K562 (cell line): ENCODE results near the gene LCNL1. TPM values are rescaled to one million over a fixed set of nuclear protein-coding genes. Genes with fewer than 3 reads are reported as not detected.

Experiments used
- BRCA1 ChIP-seq, 2 experiments: fragments of 450-650 bp in 1 of 2; sonication (generic) in 1 of 2; formaldehyde crosslinking in 1 of 2; IDR thresholded peaks; 2 replicates each; pipeline versions ENCODE4 v1.5.0 to v1.6.1; 2017 to 2020; ENCODE audit warnings: mild to moderate bottlenecking in 1 of 2, missing genetic modification reagents in 1 of 2
- HNRNPLL ChIP-seq: fragments of 200-400 bp; formaldehyde crosslinking; IDR thresholded peaks from 2 replicates; pipeline ENCODE4 v1.6.1; 2017; ENCODE audit warnings: low read length, low read depth, mild to moderate bottlenecking; ENCODE audit not compliant: poor library complexity, severe bottlenecking
- MCM2 ChIP-seq: fragments of 450-650 bp; IDR thresholded peaks from 2 replicates; pipeline ENCODE4 v1.6.1; 2017; ENCODE audit warnings: low read depth, mild to moderate bottlenecking
- PKNOX1 ChIP-seq: fragments of 450-650 bp; IDR thresholded peaks from 2 replicates; pipeline ENCODE4 v1.6.1; 2016
- RNF2 ChIP-seq: sonication (generic); IDR thresholded peaks from 2 replicates; pipeline ENCODE4 v1.6.1; 2016
- TSHZ1 ChIP-seq: fragments of 250-450 bp; sonication (Bioruptor Pico); IDR thresholded peaks from 2 replicates; pipeline ENCODE4 v1.4.0; 2020; ENCODE audit warnings: mild to moderate bottlenecking, moderate library complexity
- ZBTB40 ChIP-seq, 2 experiments: fragments of 450-650 bp in 1 of 2; sonication (generic) in 1 of 2; formaldehyde crosslinking in 1 of 2; IDR thresholded peaks; 2 replicates each; pipeline versions ENCODE4 v1.7.1 to v1.9.0; 2016 to 2022; ENCODE audit warnings: inconsistent platforms in 1 of 2, mild to moderate bottlenecking in 1 of 2, missing genetic modification reagents in 1 of 2
- ZNF124 ChIP-seq: sonication (generic); formaldehyde crosslinking; IDR thresholded peaks from 2 replicates; pipeline ENCODE4 v1.8.1; 2022; ENCODE audit warnings: missing genetic modification reagents
- ZNF449 ChIP-seq: fragments of 250-450 bp; sonication (Bioruptor Pico); IDR thresholded peaks from 2 replicates; pipeline ENCODE4 v1.8.0; 2022; ENCODE audit warnings: moderate library complexity, mild to moderate bottlenecking, inconsistent platforms
- polyA plus RNA-seq, 8 experiments: library from polyadenylated mRNA; depleted of rRNA in 4 of 8; stranded (reverse) in 5 of 8; unstranded in 3 of 8; fragments of >200 nt; fragmentation: Nextera tagmentation in 2 of 8; fragmentation: Illumina TruSeq in 1 of 8; extraction: Ambion mirVana in 2 of 8; extraction: Trizol in 1 of 8; gene quantifications; 2 replicates each; pipeline versions ENCODE4 v1.2.1 to v1.2.3, GENCODE V29; 2011 to 2014; ENCODE audit warnings: inconsistent platforms in 1 of 8, missing spikeins in 1 of 8
- total RNA-seq, 7 experiments: library from RNA; depleted of rRNA in 6 of 7; stranded (reverse); fragments of >200 nt in 6 of 7; fragmentation: Illumina TruSeq in 2 of 7; extraction: Trizol in 2 of 7; gene quantifications; 2 replicates each; pipeline versions ENCODE4 v1.2.1 to v1.2.3, GENCODE V29; 2011 to 2021; ENCODE audit warnings: low replicate concordance in 1 of 7

Gene LCNL1
- total and polyA plus RNA-seq, 9 of the 15 experiments (the other 6 are each of a cell fraction or from before 2014, with no cell fraction given), result 0.04 to 0.16 (median 0.04) TPM; not detected in 4

GRCh38 chr9:137027369-137028262, 44.8 kb downstream of the LCNL1 start, which contains the start of gene ABCA2 (continued):
- TF ChIP-seq HNRNPLL (no peak), BRCA1 (IDR thresholded peaks at IDR 0.05) (no peak), BRCA1 (CRISPR knock-in tag; IDR thresholded peaks at IDR 0.05) (no peak), RNF2 (no peak), ZNF124 (CRISPR knock-in tag) (0 out of 2 replicates have a peak, but pooled peaks have one; percentile 24), TSHZ1 (CRISPR knock-in tag) (no peak), ZBTB40 (IDR thresholded peaks at IDR 0.05) (no peak), ZBTB40 (CRISPR knock-in tag; IDR thresholded peaks at IDR 0.05) (no peak), MCM2 (no peak), ZNF449 (CRISPR knock-in tag) (no peak), PKNOX1 (no peak)
